ENCODE data around the gene TRMT10A. TPM values are rescaled to one million over a fixed set of nuclear protein-coding genes. Genes with fewer than 3 reads are reported as not detected.

TRMT10A gene
- total and polyA plus RNA-seq, 2 of the 13 experiments (the other 11 are each of a cell fraction or from before 2014, with no cell fraction given): 3.9 to 12.6 TPM

- TF ChIP-seq, protein P1, sequence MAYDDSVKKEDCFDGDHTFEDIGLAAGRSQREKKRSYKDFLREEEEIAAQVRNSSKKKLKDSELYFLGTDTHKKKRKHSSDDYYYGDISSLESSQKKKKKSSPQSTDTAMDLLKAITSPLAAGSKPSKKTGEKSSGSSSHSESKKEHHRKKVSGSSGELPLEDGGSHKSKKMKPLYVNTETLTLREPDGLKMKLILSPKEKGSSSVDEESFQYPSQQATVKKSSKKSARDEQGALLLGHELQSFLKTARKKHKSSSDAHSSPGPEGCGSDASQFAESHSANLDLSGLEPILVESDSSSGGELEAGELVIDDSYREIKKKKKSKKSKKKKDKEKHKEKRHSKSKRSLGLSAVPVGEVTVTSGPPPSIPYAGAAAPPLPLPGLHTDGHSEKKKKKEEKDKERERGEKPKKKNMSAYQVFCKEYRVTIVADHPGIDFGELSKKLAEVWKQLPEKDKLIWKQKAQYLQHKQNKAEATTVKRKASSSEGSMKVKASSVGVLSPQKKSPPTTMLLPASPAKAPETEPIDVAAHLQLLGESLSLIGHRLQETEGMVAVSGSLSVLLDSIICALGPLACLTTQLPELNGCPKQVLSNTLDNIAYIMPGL (CRISPR knock-in tag; IDR thresholded peaks at IDR 0.05; ENCODE audit: borderline replicate concordance in 1 of 2, low read depth in 1 of 2): peak; percentile 62 to 65; a peak in 2 of 4 replicates
- TF ChIP-seq, protein P2, sequence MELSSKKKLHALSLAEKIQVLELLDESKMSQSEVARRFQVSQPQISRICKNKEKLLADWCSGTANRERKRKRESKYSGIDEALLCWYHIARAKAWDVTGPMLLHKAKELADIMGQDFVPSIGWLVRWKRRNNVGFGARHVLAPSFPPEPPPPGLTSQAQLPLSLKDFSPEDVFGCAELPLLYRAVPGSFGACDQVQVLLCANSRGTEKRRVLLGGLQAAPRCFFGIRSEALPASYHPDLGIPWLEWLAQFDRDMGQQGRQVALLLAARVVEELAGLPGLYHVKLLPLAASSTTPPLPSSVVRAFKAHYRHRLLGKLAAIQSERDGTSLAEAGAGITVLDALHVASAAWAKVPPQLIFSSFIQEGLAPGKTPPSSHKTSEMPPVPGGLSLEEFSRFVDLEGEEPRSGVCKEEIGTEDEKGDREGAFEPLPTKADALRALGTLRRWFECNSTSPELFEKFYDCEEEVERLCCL (CRISPR knock-in tag; IDR thresholded peaks at IDR 0.05; ENCODE audit: borderline replicate concordance): no peak
- no peak for TF ChIP-seq ZNF20 (CRISPR knock-in tag; IDR thresholded peaks at IDR 0.05)
- no peak for TF ChIP-seq CBX1 (IDR thresholded peaks at IDR 0.05; ENCODE audit: low read depth)
- TF ChIP-seq MXI1 (IDR thresholded peaks at IDR 0.05; ENCODE audit: borderline replicate concordance, low read depth, low read length): peak; percentile 35; the same call in 1 of the 3 replicates
- TF ChIP-seq POLR2G (IDR thresholded peaks at IDR 0.05; ENCODE audit: low read depth, low read length): peak; percentile 85
- no peak for TF ChIP-seq ZNF670 (CRISPR knock-in tag; IDR thresholded peaks at IDR 0.05; ENCODE audit: borderline replicate concordance)
- TF ChIP-seq ZNF414 (CRISPR knock-in tag; IDR thresholded peaks at IDR 0.05): no peak
- TF ChIP-seq FOXP4 (CRISPR knock-in tag; IDR thresholded peaks at IDR 0.05): peak; percentile 72
- TF ChIP-seq CAMTA2 (CRISPR knock-in tag; IDR thresholded peaks at IDR 0.05; ENCODE audit: borderline replicate concordance): no peak
- TF ChIP-seq ZNF788 (CRISPR knock-in tag; IDR thresholded peaks at IDR 0.05; ENCODE audit: borderline replicate concordance): no peak
- no peak for TF ChIP-seq ZNF350 (CRISPR knock-in tag; IDR thresholded peaks at IDR 0.05; ENCODE audit: borderline replicate concordance, low read depth)
- peak; percentile 28; the same call in 1 of the 2 replicates for TF ChIP-seq ARNT2 (CRISPR knock-in tag; IDR thresholded peaks at IDR 0.05; ENCODE audit: low read depth)
- no peak for TF ChIP-seq ARID2 (CRISPR knock-in tag; IDR thresholded peaks at IDR 0.05; ENCODE audit: borderline replicate concordance)
- no peak for TF ChIP-seq ESRRA (CRISPR knock-in tag; IDR thresholded peaks at IDR 0.05; ENCODE audit: low read depth)
- TF ChIP-seq ATM (IDR thresholded peaks at IDR 0.05; ENCODE audit: borderline replicate concordance): no peak
- no peak for TF ChIP-seq ZNF382 (CRISPR knock-in tag; IDR thresholded peaks at IDR 0.05; ENCODE audit: borderline replicate concordance)
- TF ChIP-seq MED13 (CRISPR knock-in tag; IDR thresholded peaks at IDR 0.05): no peak
- TF ChIP-seq, protein P3, sequence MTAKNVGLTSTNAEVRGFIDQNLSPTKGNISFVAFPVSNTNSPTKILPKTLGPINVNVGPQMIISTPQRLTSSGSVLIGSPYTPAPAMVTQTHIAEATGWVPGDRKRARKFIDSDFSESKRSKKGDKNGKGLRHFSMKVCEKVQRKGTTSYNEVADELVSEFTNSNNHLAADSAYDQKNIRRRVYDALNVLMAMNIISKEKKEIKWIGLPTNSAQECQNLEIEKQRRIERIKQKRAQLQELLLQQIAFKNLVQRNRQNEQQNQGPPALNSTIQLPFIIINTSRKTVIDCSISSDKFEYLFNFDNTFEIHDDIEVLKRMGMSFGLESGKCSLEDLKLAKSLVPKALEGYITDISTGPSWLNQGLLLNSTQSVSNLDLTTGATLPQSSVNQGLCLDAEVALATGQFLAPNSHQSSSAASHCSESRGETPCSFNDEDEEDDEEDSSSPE (CRISPR knock-in tag; IDR thresholded peaks at IDR 0.05): no peak
- no peak for TF ChIP-seq ZNF121 (CRISPR knock-in tag; IDR thresholded peaks at IDR 0.05)
- no peak for TF ChIP-seq ZNF430 (CRISPR knock-in tag; IDR thresholded peaks at IDR 0.05)
Observed at GRCh38 chr4:99574530-99575324, 10.9 kb upstream of the TRMT10A start, which contains the start of gene MTTP (continued).

Data from HepG2 (cell line).